Measurements from ENCODE around the gene FNIP1.

The FNIP1 gene

DNA sequence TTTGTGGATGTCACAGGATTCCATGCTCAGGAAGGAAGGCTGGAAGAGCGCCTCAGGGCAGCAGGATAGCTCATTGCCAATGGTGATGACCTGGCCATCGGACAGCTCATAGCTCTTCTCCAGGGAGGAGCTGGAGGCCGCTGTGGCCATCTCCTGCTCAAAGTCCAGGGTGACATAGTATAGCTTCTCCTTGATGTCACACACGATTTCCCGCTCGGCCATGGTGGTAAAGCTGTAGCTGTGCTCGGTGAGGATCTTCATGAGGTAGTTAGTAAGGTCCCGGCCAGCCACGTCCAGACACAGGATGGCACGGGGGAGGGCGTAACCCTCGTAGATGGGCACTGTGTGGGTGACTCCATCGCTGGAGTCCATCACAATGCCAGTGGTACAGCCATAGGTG is 137.5 kb downstream of the FNIP1 start:
- no peak overlapping the region for H3K4me3 ChIP-seq (ENCODE audit: low read depth, low read length)
- no peak for DNase-seq (ENCODE audit: low read depth, low spot score)
- TF ChIP-seq, protein P1, sequence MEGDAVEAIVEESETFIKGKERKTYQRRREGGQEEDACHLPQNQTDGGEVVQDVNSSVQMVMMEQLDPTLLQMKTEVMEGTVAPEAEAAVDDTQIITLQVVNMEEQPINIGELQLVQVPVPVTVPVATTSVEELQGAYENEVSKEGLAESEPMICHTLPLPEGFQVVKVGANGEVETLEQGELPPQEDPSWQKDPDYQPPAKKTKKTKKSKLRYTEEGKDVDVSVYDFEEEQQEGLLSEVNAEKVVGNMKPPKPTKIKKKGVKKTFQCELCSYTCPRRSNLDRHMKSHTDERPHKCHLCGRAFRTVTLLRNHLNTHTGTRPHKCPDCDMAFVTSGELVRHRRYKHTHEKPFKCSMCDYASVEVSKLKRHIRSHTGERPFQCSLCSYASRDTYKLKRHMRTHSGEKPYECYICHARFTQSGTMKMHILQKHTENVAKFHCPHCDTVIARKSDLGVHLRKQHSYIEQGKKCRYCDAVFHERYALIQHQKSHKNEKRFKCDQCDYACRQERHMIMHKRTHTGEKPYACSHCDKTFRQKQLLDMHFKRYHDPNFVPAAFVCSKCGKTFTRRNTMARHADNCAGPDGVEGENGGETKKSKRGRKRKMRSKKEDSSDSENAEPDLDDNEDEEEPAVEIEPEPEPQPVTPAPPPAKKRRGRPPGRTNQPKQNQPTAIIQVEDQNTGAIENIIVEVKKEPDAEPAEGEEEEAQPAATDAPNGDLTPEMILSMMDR (IDR thresholded peaks at IDR 0.05; ENCODE audit: low read depth, low read length) = no peak
- in situ Hi-C loops (cut with HindIII; ENCODE audit: low sequenced_read_pairs) = no loop called here

DNA sequence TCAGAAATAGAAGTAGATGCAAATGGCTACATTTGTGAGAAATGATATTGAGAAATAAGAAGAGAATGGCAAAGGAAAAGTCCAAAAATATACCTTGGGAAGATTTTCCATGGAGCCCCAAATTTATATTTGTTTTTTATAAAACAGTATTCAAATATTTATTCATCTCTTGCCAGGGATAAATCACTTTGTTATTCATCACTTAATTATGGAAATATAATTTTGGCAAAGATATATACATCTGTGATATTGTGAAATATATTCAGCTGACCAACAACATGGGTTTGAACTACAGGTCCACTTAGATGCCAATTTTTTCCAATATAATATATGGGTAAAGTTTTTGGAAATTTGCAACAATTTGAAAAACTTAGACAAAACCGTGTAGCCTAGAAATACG is 142.0 kb downstream of the FNIP1 start:
- TF ChIP-seq, protein P1 (IDR thresholded peaks at IDR 0.05; ENCODE audit: low read depth, low read length) = no peak
- H3K4me3 ChIP-seq (ENCODE audit: low read depth, low read length) = no peak overlapping the region
- in situ Hi-C loops (cut with HindIII; ENCODE audit: low sequenced_read_pairs) = no loop called here
- no peak for DNase-seq (ENCODE audit: low read depth, low spot score)

DNA sequence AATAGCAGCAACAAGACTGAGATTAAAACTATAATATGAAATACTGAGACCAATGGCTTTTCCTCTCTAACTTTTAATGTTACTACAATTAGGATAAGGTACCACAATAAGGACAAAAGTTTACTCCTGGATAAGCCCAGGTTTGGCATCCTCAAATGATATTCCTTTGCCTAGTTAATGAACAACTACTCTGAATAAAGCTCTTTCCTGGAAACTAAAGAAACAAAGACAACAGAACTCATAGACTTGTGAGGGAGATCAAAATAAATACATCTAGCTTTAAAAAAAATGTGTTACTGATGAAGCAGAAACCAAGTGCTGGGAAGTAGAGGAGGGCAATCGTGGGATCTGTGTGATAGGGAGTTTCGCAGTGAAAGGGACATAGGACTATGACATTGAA is 142.5 kb downstream of the FNIP1 start:
- no peak for DNase-seq (ENCODE audit: low read depth, low spot score)
- in situ Hi-C loops (cut with HindIII; ENCODE audit: low sequenced_read_pairs) = no loop called here
- H3K4me3 ChIP-seq (ENCODE audit: low read depth, low read length) = no peak overlapping the region
- TF ChIP-seq, protein P1 (IDR thresholded peaks at IDR 0.05; ENCODE audit: low read depth, low read length) = no peak

DNA sequence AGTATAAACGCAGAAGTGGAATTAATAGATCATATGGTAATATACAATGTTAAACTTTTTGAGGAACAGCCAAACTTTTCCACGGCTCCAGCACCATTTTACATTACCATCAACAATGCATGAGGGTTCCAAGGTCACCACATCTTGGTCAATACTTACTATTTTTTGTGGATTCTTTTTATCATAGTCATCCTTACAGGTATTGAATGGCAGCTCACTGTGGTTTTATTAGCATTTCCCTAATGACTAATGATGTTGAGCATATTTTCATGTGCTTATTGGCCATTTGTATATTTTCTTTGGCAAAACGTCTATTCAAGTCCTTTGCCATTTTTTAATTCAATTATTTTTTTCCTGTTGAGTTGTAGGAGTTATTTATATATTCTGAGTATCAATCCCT is 147.7 kb downstream of the FNIP1 start:
- in situ Hi-C loops (cut with HindIII; ENCODE audit: low sequenced_read_pairs) = no loop called here
- DNase-seq (ENCODE audit: low read depth, low spot score) = no peak
- TF ChIP-seq, protein P1 (IDR thresholded peaks at IDR 0.05; ENCODE audit: low read depth, low read length) = no peak
- no peak overlapping the region for H3K4me3 ChIP-seq (ENCODE audit: low read depth, low read length)

DNA sequence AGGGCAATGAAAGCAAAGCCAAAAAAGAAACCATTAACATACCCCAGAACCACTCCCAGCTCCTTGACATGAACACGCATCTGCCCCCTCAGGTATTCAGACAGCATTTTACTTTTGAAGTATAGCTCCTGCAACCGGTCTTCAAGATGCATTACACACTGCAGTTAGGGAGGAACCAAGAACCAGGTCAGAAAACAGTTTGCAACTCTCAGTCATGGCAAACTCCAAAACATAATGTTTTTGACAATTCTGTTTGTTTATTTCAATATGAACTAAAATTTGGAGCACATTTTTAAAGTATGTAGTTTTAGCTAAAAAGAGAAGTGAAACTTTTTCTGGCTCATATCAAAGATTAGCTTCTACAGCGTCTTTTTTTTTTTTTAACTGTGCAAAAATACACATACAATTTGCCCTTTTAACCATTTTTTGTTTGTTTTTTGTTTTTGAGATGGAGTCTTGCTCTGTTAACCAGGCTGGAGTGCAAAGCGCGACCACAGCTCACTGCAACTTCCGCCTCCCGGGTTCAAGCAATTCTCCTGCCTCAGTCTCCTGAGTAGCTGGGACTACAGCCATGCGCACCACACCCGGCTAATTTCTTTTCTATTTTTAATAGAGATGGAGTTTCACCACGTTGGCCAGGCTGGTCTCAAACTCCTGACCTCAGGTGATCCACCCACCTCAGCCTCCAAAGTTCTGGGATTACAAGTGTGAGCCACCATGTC is 149.6 kb downstream of the FNIP1 start:
- H3K4me3 ChIP-seq (ENCODE audit: low read depth, low read length) = no peak overlapping the region
- no peak for DNase-seq (ENCODE audit: low read depth, low spot score)
- TF ChIP-seq, protein P1 (IDR thresholded peaks at IDR 0.05; ENCODE audit: low read depth, low read length) = no peak
- in situ Hi-C loops (cut with HindIII; ENCODE audit: low sequenced_read_pairs) = no loop called here

DNA sequence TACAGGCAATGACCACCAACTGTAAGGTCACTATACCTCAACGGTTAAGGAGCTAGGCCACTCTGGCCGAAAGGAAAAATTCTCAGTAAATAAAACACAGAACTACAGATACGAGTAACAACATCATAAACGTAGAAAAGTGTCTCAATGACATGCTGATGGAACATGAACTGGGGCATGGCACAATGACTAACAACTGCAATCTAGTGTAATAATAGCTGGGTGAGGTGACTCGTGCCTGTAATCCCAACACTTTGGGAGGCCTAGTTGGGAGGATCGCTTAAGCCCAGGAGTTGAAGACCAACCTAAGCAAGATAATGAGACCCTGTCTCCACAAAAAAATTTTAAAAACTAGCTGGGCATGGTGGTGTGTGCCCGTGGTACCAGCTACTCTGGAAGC is 152.0 kb downstream of the FNIP1 start:
- no peak overlapping the region for H3K4me3 ChIP-seq (ENCODE audit: low read depth, low read length)
- no peak for DNase-seq (ENCODE audit: low read depth, low spot score)
- in situ Hi-C loops (cut with HindIII; ENCODE audit: low sequenced_read_pairs) = no loop called here
- TF ChIP-seq, protein P1 (IDR thresholded peaks at IDR 0.05; ENCODE audit: low read depth, low read length) = no peak

Measured in astrocyte of the spinal cord (primary cell).